GM10248 (cell line): Measurements from ENCODE around the gene NNMT.

Experiments used
- CTCF ChIA-PET: fragments of 300-600 bp; sonication (Branson Sonifier 250); formaldehyde crosslinking; extraction: SDS; loops from one replicate; lab custom pipeline; 2021; ENCODE audit warnings: antibody characterized with exemption; lab: Yijun Ruan, JAX
- POLR2A ChIA-PET: fragments of 350-650 bp; sonication (Branson Sonifier 250); formaldehyde crosslinking; extraction: SDS; loops from one replicate; lab custom pipeline; 2020; ENCODE audit warnings: antibody characterized with exemption; lab: Yijun Ruan, JAX
- DNase-seq: peaks from one replicate; pipeline ENCODE4 v3.0.0; 2012; ENCODE audit errors: extremely low spot score
- CTCF ChIP-seq: IDR thresholded peaks from 2 replicates; pipeline ENCODE4 v1.5.1; 2012; ENCODE audit warnings: mild to moderate bottlenecking, low read depth; ENCODE audit errors: extremely low read depth, missing control alignments, control extremely low read depth

Gene NNMT

GRCh38 chr11:114291842-114292680 lies 4.1 kb upstream of the NNMT start:
- no peak for TF ChIP-seq CTCF
- POLR2A ChIA-PET = no interaction called here
- CTCF ChIA-PET = no interaction called here
- DNase-seq = no peak

GRCh38 chr11:114293201-114293711 lies 2.9 kb upstream of the NNMT start:
- no peak for TF ChIP-seq CTCF
- ChIA-PET CTCF (interaction anchor here (0.7 to 1.1 kb wide), 2 partner anchors 12 to 32 kb away, joined by 3 to 4 read pairs; no protein-coding TSS in a partner anchor), POLR2A (no interaction called here)
- DNase-seq = no peak

- CTCF ChIA-PET = no interaction called here
- POLR2A ChIA-PET = no interaction called here
- TF ChIP-seq CTCF = no peak
- DNase-seq = no peak
These were observed 590 bp downstream of the NNMT start for GRCh38 chr11:114296605-114297372.

GRCh38 chr11:114297806-114298709 lies 1.9 kb downstream of the NNMT start:
- no peak for DNase-seq
- no peak for TF ChIP-seq CTCF
- ChIA-PET POLR2A (no interaction called here), CTCF (no interaction called here)

- ChIA-PET CTCF (no interaction called here), POLR2A (no interaction called here)
- DNase-seq = no peak
- no peak for TF ChIP-seq CTCF
These were observed 2.5 kb downstream of the NNMT start for GRCh38 chr11:114298710-114299109.
